ENCODE data around the gene CAMTA1. TPM values are rescaled to one million over a fixed set of nuclear protein-coding genes. Genes with fewer than 3 reads are reported as not detected.
"Not testable (repeated sequence)": the region's sequence is repeated elsewhere in the genome, so short reads cannot be mapped to it uniquely, and the experiment has no call there.

The CAMTA1 gene
- total RNA-seq, 1 experiment from 2014 or later: 219 TPM

- DNase-seq (ENCODE audit: low read depth): not testable (repeated sequence)
Observed at GRCh38 chr1:7147581-7148282, 362.5 kb downstream of the CAMTA1 start.

GRCh38 chr1:7149080-7149838, 364.0 kb downstream of the CAMTA1 start:
- no peak for DNase-seq (ENCODE audit: low read depth)

- DNase-seq (ENCODE audit: low read depth): no peak
Observed at GRCh38 chr1:7150724-7151280, 365.5 kb downstream of the CAMTA1 start.

GRCh38 chr1:7151978-7152377, 366.7 kb downstream of the CAMTA1 start:
- no peak for DNase-seq (ENCODE audit: low read depth)

- DNase-seq (ENCODE audit: low read depth): no peak
Observed at GRCh38 chr1:7152655-7153054, 367.4 kb downstream of the CAMTA1 start.

- DNase-seq (ENCODE audit: low read depth): no peak
Observed at GRCh38 chr1:7153464-7153863, 368.2 kb downstream of the CAMTA1 start.

GRCh38 chr1:7159116-7159781, 374.0 kb downstream of the CAMTA1 start:
- no peak for DNase-seq (ENCODE audit: low read depth)

- DNase-seq (ENCODE audit: low read depth): not testable (repeated sequence)
Observed at GRCh38 chr1:7168554-7168953, 383.3 kb downstream of the CAMTA1 start.

- DNase-seq (ENCODE audit: low read depth): no peak
Observed at GRCh38 chr1:7171168-7171567, 385.9 kb downstream of the CAMTA1 start.

GRCh38 chr1:7171574-7171973, 386.3 kb downstream of the CAMTA1 start:
- DNase-seq (ENCODE audit: low read depth): no peak

GRCh38 chr1:7172804-7173203, 387.6 kb downstream of the CAMTA1 start:
- no peak for DNase-seq (ENCODE audit: low read depth)

- no peak for DNase-seq (ENCODE audit: low read depth)
Observed at GRCh38 chr1:7174561-7174960, 389.3 kb downstream of the CAMTA1 start.

- DNase-seq (ENCODE audit: low read depth): no peak
Observed at GRCh38 chr1:7174980-7175906, 390.0 kb downstream of the CAMTA1 start.

GRCh38 chr1:7177021-7177420, 391.8 kb downstream of the CAMTA1 start:
- no peak for DNase-seq (ENCODE audit: low read depth)

GRCh38 chr1:7177438-7178146, 392.3 kb downstream of the CAMTA1 start:
- no peak for DNase-seq (ENCODE audit: low read depth)

GRCh38 chr1:7178336-7178735, 393.1 kb downstream of the CAMTA1 start:
- DNase-seq (ENCODE audit: low read depth): no peak

GRCh38 chr1:7178741-7179140, 393.5 kb downstream of the CAMTA1 start:
- no peak for DNase-seq (ENCODE audit: low read depth)

GRCh38 chr1:7185721-7186120, 400.5 kb downstream of the CAMTA1 start:
- no peak for DNase-seq (ENCODE audit: low read depth)

GRCh38 chr1:7186382-7187111, 401.3 kb downstream of the CAMTA1 start:
- no peak for DNase-seq (ENCODE audit: low read depth)

GRCh38 chr1:7187112-7187493, 401.8 kb downstream of the CAMTA1 start:
- DNase-seq (ENCODE audit: low read depth): no peak
